T-helper 1 cell treated with Interleukin-12 subunit alpha and Interleukin-12 subunit beta and Interleukin-4 antibody, amounts not matched to agents 30 ng/mL and 1 ng/mL, for 36 hours (primary cell): Measurements from ENCODE around the gene NSMCE3. TPM values are rescaled to one million over a fixed set of nuclear protein-coding genes. Genes with fewer than 3 reads are reported as not detected.

Experiments used
- intact Hi-C: fragments of 100-400 bp; cut with micrococcal nuclease; formaldehyde crosslinking; loops from one replicate; pipeline ENCODE4 v1.15.1; 2024
- total RNA-seq: library from RNA; stranded (reverse); gene quantifications from 2 replicates; pipeline ENCODE4 v1.2.3, GENCODE V29; 2022

NSMCE3 gene
- total RNA-seq, 1 donor from 2014 or later, result 9.7 TPM

DNA sequence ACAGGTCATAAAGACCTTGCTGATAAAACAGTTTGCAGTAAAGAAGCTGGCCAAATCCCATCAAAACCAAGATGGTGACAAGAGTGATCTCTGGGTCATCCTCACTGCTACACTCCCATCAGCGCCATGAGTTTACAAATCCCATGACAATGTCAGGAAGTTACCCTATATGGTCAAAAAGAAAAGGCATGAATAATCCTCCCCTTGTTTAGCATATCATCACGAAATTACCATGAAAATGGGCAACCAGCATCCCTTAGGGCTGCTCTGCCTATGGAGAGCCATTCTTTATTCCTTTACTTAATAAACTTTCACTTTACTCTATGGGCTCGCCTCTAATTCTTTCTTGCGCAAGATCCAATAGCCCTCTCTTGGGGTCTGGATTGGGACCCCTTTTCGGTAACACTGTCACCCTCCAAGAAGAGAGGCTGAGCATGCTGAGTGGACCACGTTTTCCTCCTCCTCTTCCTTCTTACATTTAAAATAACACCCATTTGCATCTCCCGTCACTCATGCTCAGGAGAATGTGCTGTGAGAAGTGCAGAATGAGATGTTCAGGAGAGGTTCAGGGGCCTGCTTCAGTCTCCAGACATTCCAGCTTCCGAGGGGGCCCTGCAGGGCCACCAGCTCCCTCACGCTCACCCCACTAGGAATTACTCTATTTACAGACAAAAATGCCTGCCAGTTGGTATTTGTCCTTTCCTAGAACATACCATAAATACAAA is 47.3 kb downstream of the NSMCE3 start:
- intact Hi-C loops, result no loop called here

DNA sequence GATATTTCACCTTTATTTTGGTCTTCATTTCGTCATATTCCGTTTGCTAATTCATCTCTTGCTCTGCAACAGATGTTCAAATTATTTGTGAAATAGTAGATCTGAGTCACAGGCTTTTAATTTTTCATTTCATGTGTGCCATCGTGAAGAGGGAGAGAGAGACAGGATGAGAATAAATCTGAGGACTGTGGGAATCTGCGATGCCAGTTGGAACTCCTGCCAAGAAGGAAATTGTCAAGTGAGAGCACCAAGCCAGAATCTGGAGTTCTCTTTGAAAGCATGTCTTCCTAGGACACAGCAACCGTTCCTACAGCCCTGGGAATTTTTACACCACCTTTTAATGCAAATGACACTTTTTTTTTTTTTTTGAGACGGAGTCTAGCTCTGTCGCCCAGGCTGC is 48.8 kb downstream of the NSMCE3 start:
- intact Hi-C loops, result no loop called here

DNA sequence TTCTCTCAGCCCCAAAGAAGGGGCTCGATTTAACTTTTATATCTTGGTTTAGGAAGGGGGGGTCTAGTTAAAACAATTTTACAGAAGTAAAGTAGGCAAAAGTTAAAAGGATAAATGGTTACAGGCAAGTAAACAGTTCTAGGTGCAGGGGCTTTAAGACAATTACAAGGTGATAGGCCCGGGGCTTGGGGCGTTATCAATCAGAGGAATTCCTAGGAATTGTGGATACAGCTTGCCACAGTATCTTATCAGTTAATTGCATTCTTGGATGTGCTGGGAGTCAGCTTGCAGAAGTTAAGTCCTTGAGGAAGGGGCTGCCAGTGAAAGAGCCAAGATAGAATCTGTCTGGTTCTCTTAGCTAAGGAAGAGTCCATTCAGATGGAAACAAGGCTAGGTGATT is 52.7 kb downstream of the NSMCE3 start:
- intact Hi-C loops, result no loop called here
